ENCODE data around the gene LAMTOR4. TPM values are rescaled to one million over a fixed set of nuclear protein-coding genes. Genes with fewer than 3 reads are reported as not detected.
A peak's percentile ranks its signal among the peaks of the same experiment; 100 is the strongest.

The LAMTOR4 gene
- total and polyA plus RNA-seq, 2 donors (not counting 1 experiment from before 2014, with no cell fraction given): 214 to 448 TPM

- no peak overlapping the region for H3K27ac ChIP-seq (ENCODE audit: low read length in 2 of 2)
- H3K27me3 ChIP-seq (replicated peaks in 1 of 4; ENCODE audit: control extremely low read depth in 1 of 4, control insufficient read depth in 3 of 4, insufficient read depth in 4 of 4, low read length in 3 of 4): no peaks in the 10 kb centered on the region
- peaks cover 43 to 60% of the 10 kb centered on the region in 2 donors for H3K4me1 ChIP-seq (ENCODE audit: control insufficient read depth in 2 of 2, insufficient read depth in 2 of 2, low read length in 2 of 2)
- no peak overlapping the region for H3K4me2 ChIP-seq (replicated peaks; ENCODE audit: low read depth, low read length, poor library complexity, severe bottlenecking)
- Mint-ChIP-seq H3K4me3 (peak overlapping the region; percentile 15), H3K27me3 (no peaks in the 10 kb centered on the region), H3K27ac (peak overlapping the region; percentile 85), H3K9me3 (ENCODE audit: insufficient read depth) (no peaks in the 10 kb centered on the region), H3K4me1 (peaks cover 73% of the 10 kb centered on the region)
- H4K20me1 ChIP-seq (ENCODE audit: control insufficient read depth, insufficient read depth, low read length, poor library complexity, severe bottlenecking): no peaks in the 10 kb centered on the region
- no peak overlapping the region for H2AFZ ChIP-seq (ENCODE audit: insufficient read depth, low read depth, low read length, poor library complexity, severe bottlenecking)
- ChIA-PET CTCF (interaction anchor here (0.6 kb wide), 1 partner anchor 51 kb away, joined by 3 read pairs; no protein-coding TSS in a partner anchor), POLR2A (no interaction called here)
- H3K36me3 ChIP-seq (replicated peaks in 1 of 2; ENCODE audit: control extremely low read depth in 1 of 2, control insufficient read depth in 1 of 2, extremely low read depth in 1 of 2, insufficient read depth in 2 of 2, low read length in 1 of 2): no peaks in the 10 kb centered on the region
- no peak for DNase-seq
- H3K4me3 ChIP-seq (ENCODE audit: control extremely low read depth in 1 of 5, extremely low read depth in 1 of 5, insufficient read depth in 1 of 5, low read depth in 2 of 5, low read length in 4 of 5): no peak overlapping the region
- WGBS (ENCODE audit: insufficient coverage): 96% methylated on average over 8 of the region's 10 CpGs
- ATAC-seq (ENCODE audit: low read depth): no peak
- no peak for TF ChIP-seq CTCF (IDR thresholded peaks at IDR 0.05)
- TF ChIP-seq EZH2 (IDR thresholded peaks at IDR 0.05; ENCODE audit: borderline replicate concordance, insufficient read depth, low read depth, low read length, poor library complexity, severe bottlenecking): no peak
- no peaks in the 10 kb centered on the region for H3K79me2 ChIP-seq (ENCODE audit: control insufficient read depth, insufficient read depth, low read length)
- intact Hi-C loops (cut with micrococcal nuclease): no loop called here
- H3K9ac ChIP-seq (ENCODE audit: low read length): no peak overlapping the region
- peaks cover 0 to 5% (median 0%) of the 10 kb centered on the region in 3 donors for H3K9me3 ChIP-seq (ENCODE audit: control extremely low read depth in 1 of 3, control insufficient read depth in 2 of 3, insufficient read depth in 1 of 3, low read length in 2 of 3)
Observed at GRCh38 chr7:100198266-100198665, 49.5 kb downstream of the LAMTOR4 start.

DNA sequence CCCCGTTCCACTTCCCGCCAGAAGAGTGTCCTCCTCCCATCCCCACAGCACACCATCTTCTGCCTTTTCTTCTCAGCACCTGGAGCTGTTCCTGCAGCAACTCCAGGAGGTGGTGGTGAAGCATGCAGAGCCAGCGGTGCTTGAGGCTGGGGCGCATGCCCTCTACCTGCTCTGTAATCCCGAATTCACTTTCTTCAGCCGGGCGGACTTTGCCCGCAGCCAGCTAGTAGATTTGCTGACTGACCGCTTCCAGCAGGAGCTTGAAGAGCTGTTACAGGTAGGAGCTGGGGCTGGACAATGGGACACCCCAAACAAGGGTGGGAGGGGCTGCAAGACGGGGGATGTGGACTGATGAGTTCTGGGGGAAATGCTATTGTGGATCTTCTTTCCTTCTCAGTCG is 52.0 kb downstream of the LAMTOR4 start:
- peak overlapping the region; percentile 55 for H3K4me2 ChIP-seq (replicated peaks; ENCODE audit: low read depth, low read length, poor library complexity, severe bottlenecking)
- intact Hi-C loops (cut with micrococcal nuclease): no loop called here
- no peaks in the 10 kb centered on the region for H3K36me3 ChIP-seq (replicated peaks in 1 of 2; ENCODE audit: control extremely low read depth in 1 of 2, control insufficient read depth in 1 of 2, extremely low read depth in 1 of 2, insufficient read depth in 2 of 2, low read length in 1 of 2)
- no peaks in the 10 kb centered on the region for H3K9me3 Mint-ChIP-seq (ENCODE audit: insufficient read depth)
- no peak for DNase-seq
- no peaks in the 10 kb centered on the region for H3K27me3 ChIP-seq (replicated peaks in 1 of 4; ENCODE audit: control extremely low read depth in 1 of 4, control insufficient read depth in 3 of 4, insufficient read depth in 4 of 4, low read length in 3 of 4)
- peak overlapping the region in 1 of 2 donors; percentile 56 for H3K27ac ChIP-seq (ENCODE audit: low read length in 2 of 2)
- peaks cover 0 to 5% (median 0%) of the 10 kb centered on the region in 3 donors for H3K9me3 ChIP-seq (ENCODE audit: control extremely low read depth in 1 of 3, control insufficient read depth in 2 of 3, insufficient read depth in 1 of 3, low read length in 2 of 3)
- TF ChIP-seq EZH2 (IDR thresholded peaks at IDR 0.05; ENCODE audit: borderline replicate concordance, insufficient read depth, low read depth, low read length, poor library complexity, severe bottlenecking) (no peak), CTCF (IDR thresholded peaks at IDR 0.05) (no peak)
- H3K4me3 Mint-ChIP-seq: peak overlapping the region; percentile 83
- H3K4me1 ChIP-seq (ENCODE audit: control insufficient read depth in 2 of 2, insufficient read depth in 2 of 2, low read length in 2 of 2): peaks cover 23 to 35% of the 10 kb centered on the region in 2 donors
- no peak overlapping the region for H3K4me3 ChIP-seq (ENCODE audit: control extremely low read depth in 1 of 5, extremely low read depth in 1 of 5, insufficient read depth in 1 of 5, low read depth in 2 of 5, low read length in 4 of 5)
- ChIA-PET CTCF (interaction anchor here (0.6 to 4.2 kb wide), 8 partner anchors 10 to 188 kb away, joined by 3 to 28 read pairs (median 6); partner anchors contain the start of gene PVRIG), POLR2A (interaction anchor here (1.0 to 1.2 kb wide), 3 partner anchors 10 to 207 kb away, joined by 3 to 5 read pairs (median 4); no protein-coding TSS in a partner anchor)
- H2AFZ ChIP-seq (ENCODE audit: insufficient read depth, low read depth, low read length, poor library complexity, severe bottlenecking): no peak overlapping the region
- no peaks in the 10 kb centered on the region for H3K79me2 ChIP-seq (ENCODE audit: control insufficient read depth, insufficient read depth, low read length)
- no peak for ATAC-seq (ENCODE audit: low read depth)
- 89% methylated on average over 9 of the region's 11 CpGs for WGBS (ENCODE audit: insufficient coverage)
- no peaks in the 10 kb centered on the region for H3K27me3 Mint-ChIP-seq
- no peaks in the 10 kb centered on the region for H4K20me1 ChIP-seq (ENCODE audit: control insufficient read depth, insufficient read depth, low read length, poor library complexity, severe bottlenecking)
- peaks cover 60% of the 10 kb centered on the region for H3K4me1 Mint-ChIP-seq
- H3K9ac ChIP-seq (ENCODE audit: low read length): no peak overlapping the region
- H3K27ac Mint-ChIP-seq: peak overlapping the region; percentile 89
